NCI-H2227 (cell line): Measurements from ENCODE around the gene GFAP.
A peak's percentile ranks its signal among the peaks of the same experiment; 100 is the strongest.

Source experiments
- DNase-seq: peaks from one replicate; lab custom pipeline; 2025; ENCODE audit not compliant: unreplicated experiment; lab: John Stamatoyannopoulos, UW

GFAP gene

DNA sequence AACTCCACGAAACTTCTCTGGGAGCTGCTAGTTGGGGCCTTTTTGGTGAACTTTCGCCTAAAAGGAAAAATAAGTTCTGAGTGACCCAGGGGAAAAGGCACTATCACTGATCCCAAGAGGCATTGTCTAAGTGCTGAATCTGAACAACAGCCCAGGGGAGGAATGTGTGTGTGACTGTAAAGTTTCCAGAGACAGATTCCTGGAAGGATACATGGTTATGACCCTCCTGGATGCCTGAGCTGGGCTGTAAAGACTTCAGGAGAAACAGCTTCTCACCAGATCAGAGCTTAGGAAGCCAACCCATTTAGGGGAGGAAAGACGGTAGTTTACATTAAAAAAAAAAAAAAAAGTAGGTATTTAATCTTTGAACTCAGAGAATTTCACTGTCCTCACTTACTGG, 47.5 kb downstream of the GFAP start:
- no peak for DNase-seq

DNA sequence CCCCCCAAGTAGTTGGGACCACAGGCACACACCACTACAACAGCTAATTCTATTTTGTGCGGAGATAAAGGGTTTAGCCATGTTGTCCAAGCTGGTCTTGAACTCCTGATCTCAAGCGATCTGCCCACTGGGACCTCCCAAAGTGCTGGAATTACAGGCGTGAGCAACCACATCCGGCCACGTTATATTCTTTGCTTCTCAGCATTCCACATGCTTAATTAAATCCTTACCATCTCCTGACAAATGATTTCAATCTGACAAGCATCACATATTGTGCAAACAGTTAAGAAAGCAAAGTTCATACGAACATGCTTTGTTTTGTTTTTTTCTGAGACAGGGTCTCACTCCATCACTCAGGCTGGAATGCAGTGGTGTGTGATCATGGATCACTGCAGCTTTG, 49.4 kb downstream of the GFAP start:
- DNase-seq, result no peak

GRCh38 chr17:44865231-44865660, 50.1 kb downstream of the GFAP start:
- peak; percentile 82 for DNase-seq

DNA sequence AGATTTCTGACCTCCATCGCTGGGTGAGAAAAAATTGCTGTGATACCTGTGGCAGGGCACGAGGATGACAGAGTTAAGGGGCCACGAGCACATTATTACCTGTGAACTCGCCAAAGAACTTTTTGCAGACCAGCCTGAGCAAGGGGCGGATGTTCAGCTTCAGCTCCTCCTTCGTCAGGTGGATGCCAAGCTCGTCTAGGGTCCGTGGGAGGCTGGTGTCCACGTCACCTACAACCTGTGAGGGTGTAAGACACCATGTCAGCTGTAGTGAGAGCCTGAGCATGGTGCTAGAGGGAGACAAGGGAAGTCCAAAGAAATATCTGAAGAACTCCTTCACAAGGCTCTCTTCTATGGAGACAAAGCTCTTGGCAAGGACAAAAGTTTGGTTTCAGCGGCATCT, 50.5 kb downstream of the GFAP start:
- DNase-seq, result no peak

DNA sequence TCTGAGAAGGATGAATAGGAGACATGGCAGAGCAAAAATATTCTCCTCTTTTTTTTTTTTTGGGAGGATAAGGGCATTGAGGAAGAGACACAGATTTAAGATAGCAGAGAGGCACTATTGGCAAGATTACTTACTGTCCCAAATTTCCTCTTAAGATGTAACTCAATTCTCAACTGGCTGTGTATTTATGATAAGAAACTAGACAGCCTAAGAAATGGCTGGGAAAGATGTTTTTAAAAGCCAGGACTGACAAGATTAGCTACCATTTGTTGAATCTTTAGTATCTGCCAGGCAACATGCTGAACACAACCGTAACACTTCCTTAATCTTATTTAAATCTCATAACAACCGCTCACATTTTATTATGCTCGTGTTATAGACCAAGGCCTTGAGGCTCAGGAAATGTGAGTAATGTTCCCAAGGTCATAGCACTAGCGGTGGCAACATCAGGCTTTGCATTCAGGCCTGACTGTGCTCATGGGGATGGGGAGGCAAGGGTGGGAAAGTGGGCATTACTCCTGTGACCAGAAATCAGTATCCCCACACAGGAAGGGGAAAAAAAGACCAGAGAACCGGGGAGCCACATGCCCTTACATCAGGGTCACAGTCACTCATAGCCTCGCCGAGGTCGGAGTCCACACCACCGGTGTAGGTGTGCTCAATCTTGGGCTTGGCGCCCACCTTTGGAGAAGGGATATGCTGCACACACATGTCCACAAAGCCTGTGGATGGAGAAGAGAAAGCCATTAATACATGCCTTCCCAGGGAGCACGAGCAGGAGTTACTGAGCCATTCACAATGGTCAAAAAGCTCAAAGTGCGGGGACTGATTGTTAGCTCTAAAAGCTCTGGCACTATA, 52.0 kb downstream of the GFAP start:
- no peak for DNase-seq

DNA sequence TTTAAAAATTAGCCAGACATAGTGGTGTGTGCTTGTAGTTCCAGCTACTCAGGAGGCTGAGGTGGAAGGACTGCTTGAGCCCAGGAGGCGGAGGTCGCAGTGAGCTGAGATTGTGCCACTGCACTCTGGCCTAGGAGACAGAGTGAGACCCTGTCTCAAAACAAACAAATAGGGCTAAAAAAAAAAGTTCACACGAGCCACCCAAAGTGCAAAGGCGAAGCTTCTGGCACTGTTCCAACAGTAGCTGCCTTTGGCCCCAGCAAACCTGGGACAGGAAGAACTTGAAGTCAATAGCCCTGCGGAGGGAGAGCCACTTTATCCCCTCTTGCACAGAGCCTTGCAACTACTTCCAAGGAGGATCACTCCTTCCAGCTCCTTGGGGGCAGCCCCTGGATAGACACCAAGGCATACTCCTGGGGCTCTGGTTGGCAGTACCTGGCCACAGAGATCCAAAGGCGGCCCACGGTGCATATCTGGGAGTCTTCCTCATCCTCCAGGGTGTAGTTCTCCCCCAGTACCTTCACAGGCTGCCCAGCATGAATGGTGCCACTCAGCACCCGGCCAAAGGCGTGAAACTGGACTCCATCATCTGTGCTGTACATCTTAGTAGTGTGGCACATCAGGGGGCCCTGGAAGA, 52.9 kb downstream of the GFAP start:
- DNase-seq, result no peak

DNA sequence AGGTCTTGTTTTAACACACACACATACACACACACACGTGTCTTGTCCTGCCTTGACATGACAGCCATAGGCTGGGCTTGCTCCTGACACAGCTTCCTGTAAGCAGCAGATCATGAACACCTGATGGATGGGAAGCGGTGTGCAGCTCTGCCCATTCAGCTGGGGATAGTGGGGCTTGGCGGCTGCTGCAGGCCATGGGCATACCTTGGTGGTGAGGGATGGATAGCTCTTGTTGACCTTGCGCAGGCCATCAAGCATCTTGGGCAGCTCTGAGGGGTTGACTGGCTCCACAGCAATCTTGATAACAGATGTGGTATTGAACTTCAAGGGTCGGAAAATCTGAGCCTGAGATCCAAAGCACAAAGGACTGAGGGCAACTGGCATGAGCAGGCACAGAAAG, 55.6 kb downstream of the GFAP start:
- DNase-seq, result no peak

DNA sequence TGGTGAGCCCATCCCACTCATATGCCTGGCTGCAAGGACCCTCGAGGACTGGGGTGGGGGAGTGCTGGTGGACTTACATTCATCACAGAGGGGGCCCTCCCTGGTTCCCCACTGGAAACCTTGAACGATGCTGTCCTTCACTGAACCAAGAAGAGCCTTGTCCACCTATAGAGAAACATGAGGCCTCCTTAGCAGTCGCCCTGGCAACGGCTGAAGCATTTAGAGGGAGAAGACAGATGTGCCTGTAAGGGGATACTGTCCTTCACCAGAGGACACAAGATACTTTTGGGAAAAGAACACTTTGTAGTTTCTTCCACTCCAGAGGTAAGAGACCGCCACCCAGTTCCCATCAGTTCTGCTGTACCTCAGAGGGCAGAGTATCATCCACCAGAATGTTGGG, 61.1 kb downstream of the GFAP start:
- DNase-seq, result no peak
